Liver (tissue), 9 donors: ENCODE measurements around the gene MCMBP. TPM values are rescaled to one million over a fixed set of nuclear protein-coding genes. Genes with fewer than 3 reads are reported as not detected.

Source experiments
- DNase-seq: peaks from one replicate; pipeline ENCODE4 v3.0.0-alpha.2; 2017; ENCODE audit warnings: low spot score
- H3K27ac ChIP-seq, 2 donors: one replicate each; pipeline ENCODE4 v1.7.0; 2013; ENCODE audit warnings: inconsistent platforms in 2 of 2, low read length in 2 of 2, control low read depth in 1 of 2, low read depth in 1 of 2, mild to moderate bottlenecking in 1 of 2
- H3K27me3 ChIP-seq, 4 donors: one replicate each; pipeline versions ENCODE4 v1.6.1 to v1.7.0; 2013; ENCODE audit warnings: low read length in 3 of 4, inconsistent platforms in 1 of 4, mild to moderate bottlenecking in 1 of 4, moderate library complexity in 1 of 4; ENCODE audit not compliant: control insufficient read depth in 4 of 4, insufficient read depth in 4 of 4
- H3K36me3 ChIP-seq, 4 donors: one replicate each; pipeline versions ENCODE4 v1.6.1 to v1.7.0; 2013; ENCODE audit warnings: low read length in 3 of 4, mild to moderate bottlenecking in 3 of 4, low read depth in 1 of 4, moderate library complexity in 1 of 4; ENCODE audit not compliant: control insufficient read depth in 4 of 4, insufficient read depth in 3 of 4
- H3K4me1 ChIP-seq, 4 donors: one replicate each; pipeline versions ENCODE4 v1.6.1 to v1.7.0; 2013; ENCODE audit warnings: low read length in 3 of 4, mild to moderate bottlenecking in 3 of 4, moderate library complexity in 1 of 4; ENCODE audit not compliant: control insufficient read depth in 4 of 4, insufficient read depth in 4 of 4
- H3K4me3 ChIP-seq, 3 donors: one replicate each; pipeline versions ENCODE4 v1.6.1 to v1.7.0; 2013; ENCODE audit warnings: low read length in 3 of 3, control low read depth in 1 of 3, low read depth in 1 of 3, mild to moderate bottlenecking in 1 of 3
- H3K9ac ChIP-seq, 2 donors: one replicate each; pipeline ENCODE4 v1.7.0; 2013; ENCODE audit warnings: low read length in 2 of 2, mild to moderate bottlenecking in 2 of 2, moderate library complexity in 2 of 2, control low read depth in 1 of 2, low read depth in 1 of 2
- H3K9me3 ChIP-seq, 4 donors: one replicate each; pipeline versions ENCODE4 v1.6.1 to v1.7.0; 2013; ENCODE audit warnings: low read length in 3 of 4; ENCODE audit not compliant: control insufficient read depth in 4 of 4
- CTCF ChIP-seq: fragments of 150-350 bp; IDR thresholded peaks from 2 replicates; pipeline ENCODE4 v1.5.1; 2017; ENCODE audit warnings: improper control_type of control experiment, low read depth, low read length; ENCODE audit not compliant: missing input control
- EGR1 ChIP-seq, 2 donors: IDR thresholded peaks; 2 replicates each; pipeline ENCODE4 v1.6.1; 2016 to 2018; ENCODE audit warnings: antibody characterized with exemption in 2 of 2, low read depth in 2 of 2
- FOXA2 ChIP-seq: IDR thresholded peaks from 2 replicates; pipeline ENCODE4 v1.6.1; 2016; ENCODE audit warnings: antibody characterized with exemption
- GABPA ChIP-seq, 2 donors: IDR thresholded peaks in 1 of 2; conservative IDR thresholded peaks in 1 of 2; 2 replicates each; pipeline ENCODE4 v1.6.1; 2016; ENCODE audit warnings: antibody characterized with exemption in 2 of 2, mild to moderate bottlenecking in 1 of 2, moderate library complexity in 1 of 2
- HNF4A ChIP-seq, 2 donors: conservative IDR thresholded peaks; 2 replicates each; pipeline ENCODE4 v1.6.1; 2016; ENCODE audit warnings: antibody characterized with exemption in 2 of 2, mild to moderate bottlenecking in 2 of 2
- HNF4G ChIP-seq: IDR thresholded peaks from 2 replicates; pipeline ENCODE4 v1.6.1; 2016; ENCODE audit warnings: antibody characterized with exemption
- JUND ChIP-seq, 2 donors: IDR thresholded peaks; 2 replicates each; pipeline ENCODE4 v1.6.1; 2016; ENCODE audit warnings: antibody characterized with exemption in 2 of 2
- MAX ChIP-seq: IDR thresholded peaks from 2 replicates; pipeline ENCODE4 v1.6.1; 2016; ENCODE audit warnings: antibody characterized with exemption
- REST ChIP-seq: IDR thresholded peaks from 2 replicates; pipeline ENCODE4 v1.6.1; 2016; ENCODE audit warnings: antibody characterized with exemption, mild to moderate bottlenecking
- RXRA ChIP-seq, 2 donors: IDR thresholded peaks; 2 replicates each; pipeline ENCODE4 v1.6.1; 2017 to 2018; ENCODE audit warnings: antibody characterized with exemption in 2 of 2, mild to moderate bottlenecking in 1 of 2
- TAF1 ChIP-seq: conservative IDR thresholded peaks from 2 replicates; pipeline ENCODE4 v1.6.1; 2016; ENCODE audit warnings: antibody characterized with exemption, mild to moderate bottlenecking
- YY1 ChIP-seq: IDR thresholded peaks from 2 replicates; pipeline ENCODE4 v1.6.1; 2016; ENCODE audit warnings: antibody characterized with exemption, mild to moderate bottlenecking
- ZBTB33 ChIP-seq: IDR thresholded peaks from 2 replicates; pipeline ENCODE4 v1.6.1; 2016; ENCODE audit warnings: antibody characterized with exemption
- WGBS: extraction: QIAGEN DNeasy Blood & Tissue Kit; methylation state at CpG from one replicate; pipeline ENCODE4 v1.1.7; 2013; 5-methylcytosine and 5-hydroxymethylcytosine counted together
- polyA plus RNA-seq, 2 donors: library from polyadenylated mRNA; stranded (reverse) in 1 of 2; unstranded in 1 of 2; fragments of 200-250 nt in 1 of 2; fragments of >200 nt in 1 of 2; fragmentation: Nextera tagmentation in 1 of 2; extraction: Ambion mirVana in 1 of 2; gene quantifications; one replicate each; pipeline versions ENCODE4 v1.2.1 to v1.2.3, GENCODE V29; 2013 to 2015
- total RNA-seq, 2 donors: library from RNA; depleted of rRNA; stranded (reverse); fragments of >200 nt; gene quantifications; one replicate each; pipeline ENCODE4 v1.2.3, GENCODE V29; 2014
- TF ChIP-seq, protein P1 (sequence below): IDR thresholded peaks from 2 replicates; pipeline ENCODE4 v1.6.1; 2016; ENCODE audit warnings: antibody characterized with exemption
- donor health status: healthy.
- donor health status: healthy.
- donor health status: healthy.
- donor health status: healthy.
- donor health status: healthy.

MCMBP gene
- total and polyA plus RNA-seq, 4 donors: 6.1 to 23.2 (median 17.3) TPM

GRCh38 chr10:119852822-119853221 lies 19.8 kb downstream of the MCMBP start:
- H3K4me1 ChIP-seq: peaks cover 0 to 5% (median 2%) of the 10 kb centered on the region in 4 donors
- no peak overlapping the region for H3K27ac ChIP-seq
- no peaks in the 10 kb centered on the region for H3K27me3 ChIP-seq
- TF ChIP-seq ZBTB33 (no peak), JUND (IDR thresholded peaks at IDR 0.05) (no peak), FOXA2 (no peak), TAF1 (no peak)
- H3K4me3 ChIP-seq: no peak overlapping the region
- no peaks in the 10 kb centered on the region for H3K9me3 ChIP-seq
- H3K9ac ChIP-seq: no peak overlapping the region
- DNase-seq: no peak
- H3K36me3 ChIP-seq: peaks cover 10 to 38% (median 27%) of the 10 kb centered on the region in 4 donors
- WGBS: 85% methylated on average over 6 of the region's 6 CpGs

DNA sequence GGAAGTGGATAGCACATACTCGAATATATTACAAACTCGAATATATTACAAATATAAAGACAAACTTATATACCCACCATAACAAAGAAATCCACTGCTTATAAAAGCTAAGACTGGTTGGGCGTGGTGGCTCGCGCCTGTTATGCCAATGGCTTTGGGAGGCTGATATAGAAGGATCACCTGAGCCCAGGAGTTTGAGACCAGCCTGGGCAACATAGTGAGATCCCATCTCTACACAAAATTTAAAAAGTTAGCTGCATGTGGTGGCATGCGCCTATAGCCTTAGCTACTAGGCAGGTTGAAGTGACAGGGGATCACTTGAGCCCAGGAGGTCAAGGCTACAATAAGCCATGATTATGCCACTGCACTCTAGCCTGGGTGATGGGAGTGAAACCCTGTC lies 20.4 kb downstream of the MCMBP start:
- Histone ChIP-seq H3K27me3 (no peaks in the 10 kb centered on the region), H3K9ac (no peak overlapping the region), H3K4me1 (peaks cover 0 to 5% (median 2%) of the 10 kb centered on the region in 4 donors), H3K36me3 (peaks cover 10 to 41% (median 28%) of the 10 kb centered on the region in 4 donors), H3K27ac (no peak overlapping the region), H3K9me3 (no peaks in the 10 kb centered on the region), H3K4me3 (no peak overlapping the region)
- WGBS: 98% methylated on average over 6 of the region's 6 CpGs
- TF ChIP-seq EGR1 (IDR thresholded peaks at IDR 0.05; ENCODE audit: low read depth in 2 of 2) (no peak), ZBTB33 (no peak), CTCF (no peak), RXRA (IDR thresholded peaks at IDR 0.05) (no peak), REST (no peak), YY1 (no peak), MAX (no peak), HNF4G (no peak), TAF1 (no peak), HNF4A (conservative IDR thresholded peaks at IDR 0.05) (no peak), FOXA2 (no peak), GABPA (IDR thresholded peaks at IDR 0.05 in 1 of 2, conservative IDR thresholded peaks at IDR 0.05 in 1 of 2) (no peak)
- TF ChIP-seq, protein P1, sequence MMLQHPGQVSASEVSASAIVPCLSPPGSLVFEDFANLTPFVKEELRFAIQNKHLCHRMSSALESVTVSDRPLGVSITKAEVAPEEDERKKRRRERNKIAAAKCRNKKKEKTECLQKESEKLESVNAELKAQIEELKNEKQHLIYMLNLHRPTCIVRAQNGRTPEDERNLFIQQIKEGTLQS: no peak
- no peak for DNase-seq
